ENCODE data around the gene WIPI1.
A peak's percentile ranks its signal among the peaks of the same experiment; 100 is the strongest.
"Not testable (repeated sequence)": the region's sequence is repeated elsewhere in the genome, so short reads cannot be mapped to it uniquely, and the experiment has no call there.

Gene WIPI1

DNA sequence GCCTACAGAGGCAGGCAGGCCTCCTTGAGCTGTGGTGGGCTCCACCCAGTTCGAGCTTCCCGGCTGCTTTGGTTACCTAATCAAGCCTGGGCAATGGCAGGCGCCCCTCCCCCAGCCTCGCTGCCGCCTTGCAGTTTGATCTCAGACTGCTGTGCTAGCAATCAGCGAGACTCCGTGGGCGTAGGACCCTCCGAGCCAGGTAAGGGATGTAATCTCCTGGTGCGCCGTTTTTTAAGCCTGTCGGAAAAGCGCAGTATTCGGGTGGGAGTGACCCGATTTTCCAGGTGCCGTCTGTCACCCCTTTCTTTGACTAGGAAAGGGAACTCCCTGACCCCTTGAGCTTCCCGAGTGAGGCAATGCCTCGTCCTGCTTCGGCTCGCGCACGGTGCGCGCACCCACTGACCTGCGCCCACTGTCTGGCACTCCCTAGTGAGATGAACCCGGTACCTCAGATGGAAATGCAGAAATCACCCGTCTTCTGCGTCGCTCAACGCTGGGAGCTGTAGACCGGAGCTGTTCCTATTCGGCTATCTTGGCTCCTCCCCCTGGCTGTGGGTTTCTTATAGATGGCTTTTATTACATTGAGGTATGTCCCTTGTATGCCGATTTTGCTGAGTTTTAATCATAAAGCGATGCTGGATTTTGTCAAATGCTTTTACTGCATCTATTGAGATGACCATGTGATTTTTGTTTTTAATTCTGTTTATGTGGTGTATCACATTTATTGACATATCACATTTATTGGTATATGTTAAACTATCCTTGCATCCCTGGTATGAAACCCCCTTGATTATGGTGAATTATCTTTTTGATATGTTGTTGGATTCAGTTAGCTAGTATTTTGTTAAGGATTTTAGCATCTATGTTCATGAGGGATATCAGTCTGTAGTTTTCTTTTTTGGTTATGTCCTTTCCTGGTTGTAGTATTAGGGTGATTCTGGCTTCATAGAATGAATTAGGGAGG, 43.4 kb downstream of the WIPI1 start:
- DNase-seq, result peak; percentile 65 to 68

DNA sequence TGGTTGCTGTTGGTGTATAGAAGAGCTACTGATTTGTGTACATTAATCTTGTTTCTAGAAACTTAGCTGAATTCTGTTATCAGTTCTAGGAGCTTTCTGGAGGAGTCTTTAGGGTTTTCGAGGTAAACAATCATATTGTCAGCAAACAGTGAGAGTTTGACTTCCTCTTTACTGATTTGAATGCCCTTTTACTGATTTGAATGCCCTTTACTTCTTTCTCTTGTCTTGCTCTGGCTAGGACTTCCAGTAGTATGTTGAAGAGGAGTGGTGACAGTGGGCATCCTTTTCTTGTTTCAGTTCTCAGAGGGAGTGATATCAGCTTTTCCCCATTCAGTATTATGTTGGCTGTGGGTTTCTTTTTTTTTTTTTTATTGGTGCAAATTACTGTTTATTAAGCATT, 49.6 kb downstream of the WIPI1 start:
- DNase-seq, result not testable (repeated sequence)

DNA sequence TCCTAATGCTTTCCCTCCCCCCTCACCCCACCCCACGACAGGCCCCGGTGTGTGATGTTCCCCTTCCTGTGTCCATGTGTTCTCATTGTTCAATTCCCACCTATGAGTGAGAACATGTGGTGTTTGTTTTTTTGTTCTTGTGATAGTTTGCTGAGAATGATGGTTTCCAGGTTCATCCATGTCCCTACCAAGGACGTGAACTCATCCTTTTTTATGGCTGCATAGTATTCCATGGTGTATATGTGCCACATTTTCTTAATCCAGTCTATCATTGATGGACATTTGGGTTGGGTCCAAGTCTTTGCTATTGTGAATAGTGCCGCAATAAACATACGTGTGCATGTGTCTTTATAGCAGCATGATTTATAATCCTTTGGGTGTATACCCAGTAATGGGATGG, 53.5 kb downstream of the WIPI1 start:
- DNase-seq, result not testable (repeated sequence)

DNA sequence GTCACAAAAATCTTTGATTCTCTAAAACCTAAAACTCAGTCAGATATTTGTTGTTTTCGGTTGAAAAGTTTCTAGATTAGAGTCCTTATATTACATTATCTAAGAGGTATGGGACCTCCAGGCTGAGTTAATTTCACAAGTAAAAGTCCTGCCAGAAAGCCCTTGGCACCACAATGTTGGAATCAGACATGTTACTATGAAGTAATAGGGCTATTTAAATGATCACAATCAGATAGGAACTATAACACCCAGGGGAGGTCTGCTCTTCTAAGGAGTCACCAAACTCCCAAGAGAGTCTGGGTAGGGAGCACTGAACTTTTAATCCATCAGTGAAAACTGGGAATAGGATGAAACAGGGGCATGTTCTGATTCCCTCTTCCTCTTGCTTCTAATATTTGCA, 54.2 kb downstream of the WIPI1 start:
- no peak for DNase-seq

DNA sequence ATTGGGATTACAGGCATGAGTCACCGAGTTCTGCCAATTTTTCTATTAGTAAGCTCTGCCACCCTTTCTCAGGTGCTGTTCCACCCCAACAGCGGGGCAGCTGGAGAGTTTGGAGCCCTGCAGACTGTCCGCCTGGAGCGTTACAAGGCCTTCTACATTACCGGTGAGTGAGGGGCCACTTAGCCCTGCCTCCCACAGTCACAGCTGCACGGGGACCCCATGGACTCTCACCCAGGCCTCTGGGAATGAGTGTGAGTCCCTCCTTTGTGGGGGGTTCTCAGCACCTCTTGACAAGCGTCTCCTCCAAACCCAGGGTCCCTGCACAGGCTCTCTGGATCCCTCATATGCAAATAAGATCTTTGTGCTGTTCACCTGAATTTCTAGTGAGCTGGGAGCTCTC, 56.0 kb downstream of the WIPI1 start:
- no peak for DNase-seq

DNA sequence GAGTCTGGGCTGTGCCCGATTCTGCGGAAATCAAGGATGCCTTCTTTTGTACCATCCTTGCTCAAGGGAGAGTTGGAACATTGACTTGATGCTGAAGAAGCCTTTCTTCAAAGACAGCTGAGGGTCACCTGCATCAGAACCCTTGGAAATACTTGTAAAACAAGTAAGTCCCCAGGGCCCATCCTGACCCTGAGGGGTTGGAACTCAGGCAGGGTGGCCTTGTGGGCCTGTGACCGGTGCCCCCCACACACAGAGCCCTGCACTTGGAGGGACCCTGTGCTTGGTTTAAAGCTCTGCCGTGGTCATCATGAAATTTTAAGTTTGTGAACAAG, 56.9 kb downstream of the WIPI1 start:
- DNase-seq, result peak in 1 of 2 experiments; percentile 53

DNA sequence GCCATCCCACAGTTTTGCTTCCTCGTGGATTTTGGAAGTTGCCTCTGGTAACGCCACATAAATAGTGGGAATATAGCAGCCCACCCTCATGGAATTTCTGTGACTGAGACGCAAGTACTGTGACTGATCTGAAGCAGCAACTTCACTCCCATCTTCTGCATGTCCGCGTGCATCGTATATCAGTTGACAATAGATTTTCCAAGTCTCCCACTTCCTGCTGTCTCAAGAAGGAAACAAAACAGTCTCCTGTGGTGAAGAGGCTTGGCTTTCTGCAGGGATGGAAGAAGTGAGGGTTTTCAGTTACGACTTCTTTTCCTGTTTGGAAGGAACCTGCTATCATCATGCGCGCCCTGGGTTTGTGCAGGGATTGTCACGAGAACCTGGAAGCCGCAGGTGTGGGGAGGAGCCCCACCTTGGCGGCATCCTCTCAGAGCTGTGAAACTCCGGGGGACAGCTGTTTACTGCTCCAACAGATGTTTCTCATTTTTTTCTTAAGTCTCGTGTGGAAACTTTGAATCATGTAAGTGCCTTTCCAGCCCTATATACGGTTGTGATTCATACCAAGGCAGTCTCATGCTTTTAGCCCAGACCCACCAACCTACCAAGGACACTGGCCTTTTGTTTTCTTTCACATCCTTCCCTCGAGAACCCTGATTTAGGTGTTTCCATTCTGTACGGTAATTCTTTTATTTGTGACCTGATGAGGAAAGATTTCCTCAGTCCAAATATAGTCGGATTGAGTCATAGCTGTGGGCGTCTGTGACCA, 57.5 kb downstream of the WIPI1 start:
- peak; percentile 55 to 62 for DNase-seq

DNA sequence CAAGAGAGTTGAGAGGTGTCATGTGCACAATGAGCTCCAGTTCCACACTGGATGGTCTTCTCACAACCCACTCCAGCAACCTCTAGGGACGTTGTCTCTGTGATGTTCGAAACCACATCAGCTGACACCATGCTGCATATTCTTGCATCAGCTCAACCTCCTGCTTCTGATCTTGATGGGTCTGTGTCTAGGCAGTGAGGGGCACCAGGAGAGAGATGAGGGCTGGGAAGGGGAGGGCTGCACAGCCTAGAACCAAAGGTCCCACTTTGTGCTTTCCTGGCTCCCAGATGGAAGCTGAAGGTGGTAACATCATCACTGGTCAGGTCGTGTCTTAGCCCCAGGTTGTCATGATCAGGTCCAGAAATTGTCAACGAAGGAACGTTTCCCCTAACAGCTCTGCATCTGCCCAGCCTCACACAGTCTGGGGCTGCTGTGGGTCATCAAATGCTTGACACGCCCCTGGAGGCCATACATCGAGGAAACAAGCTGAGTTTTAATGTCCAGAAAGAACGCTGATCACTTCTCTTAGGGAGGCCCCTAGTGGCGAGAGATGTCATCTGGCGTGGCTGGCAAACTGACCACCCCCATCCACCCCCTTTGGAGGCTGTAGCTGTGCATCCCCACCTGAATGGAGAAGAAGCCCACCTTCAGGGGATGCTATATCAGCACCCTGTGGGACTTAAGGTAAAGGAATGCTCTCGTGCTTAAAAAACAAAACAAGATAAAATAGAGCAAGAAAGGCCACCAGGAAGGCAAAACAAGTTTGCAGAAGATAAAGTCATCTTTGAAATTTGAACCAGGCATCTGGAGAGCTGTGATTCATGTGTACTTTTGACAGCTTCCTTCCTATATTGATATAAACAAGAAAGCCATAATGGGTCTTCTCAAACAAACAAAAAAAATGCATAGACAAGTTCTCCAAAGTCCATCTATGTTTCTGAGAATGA, 58.3 kb downstream of the WIPI1 start:
- DNase-seq, result peak; percentile 58

DNA sequence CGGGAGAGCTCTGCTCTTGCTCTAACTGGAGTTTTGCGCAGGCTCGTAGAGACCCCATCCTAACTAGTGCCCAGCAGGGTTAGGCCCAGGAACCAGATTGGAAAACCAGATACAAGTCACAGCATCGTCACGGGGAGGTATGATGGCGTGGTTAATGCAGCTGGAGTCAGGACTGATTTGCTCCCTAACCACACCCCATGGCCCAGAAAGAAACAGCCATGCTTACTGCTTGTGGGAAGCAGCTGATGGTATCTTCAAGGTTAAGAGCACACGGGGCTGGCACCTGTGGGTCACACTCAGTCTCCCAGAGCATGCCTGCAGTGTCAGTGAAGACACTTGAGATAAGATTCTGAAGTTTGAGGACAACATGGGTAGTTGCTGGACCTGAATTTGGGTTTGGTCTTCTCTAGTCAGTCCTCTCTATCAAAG, 60.2 kb downstream of the WIPI1 start:
- DNase-seq, result no peak

DNA sequence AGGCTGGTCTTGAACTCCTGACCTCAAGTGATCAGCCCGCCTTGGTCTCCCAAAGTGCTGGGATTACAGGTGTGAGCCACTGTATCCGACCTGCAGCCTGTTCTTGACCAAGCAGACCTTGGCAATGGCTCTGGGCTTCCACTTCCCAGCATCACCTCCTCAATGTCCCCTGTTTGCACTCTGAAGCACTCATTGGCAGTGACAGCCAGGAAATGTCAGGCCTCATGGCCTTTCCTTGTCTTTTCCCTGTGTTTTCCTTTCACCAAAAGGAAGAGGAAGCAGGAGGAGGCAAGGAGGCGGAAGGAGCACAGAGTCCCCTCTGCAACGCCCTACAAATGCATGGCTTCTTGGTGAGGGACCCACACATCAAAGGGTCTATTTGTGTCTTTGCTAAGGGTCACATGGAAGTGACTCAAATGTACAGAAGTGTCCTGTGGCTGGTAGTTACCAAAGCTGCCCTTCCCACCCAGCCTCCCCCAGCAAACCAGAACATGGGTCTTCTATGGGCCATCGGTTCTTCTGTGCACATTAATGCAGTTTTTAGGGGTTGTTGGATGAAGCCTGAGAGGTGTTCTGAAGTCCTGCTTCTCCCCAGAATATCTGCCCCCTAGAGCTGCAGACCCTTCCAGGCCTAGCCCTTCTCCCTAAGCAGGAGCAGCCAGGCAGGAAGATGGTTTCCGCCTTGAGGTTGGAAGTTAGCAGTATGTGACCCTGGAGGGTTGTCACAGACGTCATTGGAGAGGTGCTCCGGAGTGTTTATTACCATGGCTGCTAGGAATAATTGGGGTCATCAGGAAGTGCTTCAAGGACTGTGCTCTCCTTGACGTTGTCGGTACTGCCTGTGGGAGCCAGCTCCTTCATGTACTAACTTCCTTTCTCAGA, 60.8 kb downstream of the WIPI1 start:
- DNase-seq, result no peak

DNA sequence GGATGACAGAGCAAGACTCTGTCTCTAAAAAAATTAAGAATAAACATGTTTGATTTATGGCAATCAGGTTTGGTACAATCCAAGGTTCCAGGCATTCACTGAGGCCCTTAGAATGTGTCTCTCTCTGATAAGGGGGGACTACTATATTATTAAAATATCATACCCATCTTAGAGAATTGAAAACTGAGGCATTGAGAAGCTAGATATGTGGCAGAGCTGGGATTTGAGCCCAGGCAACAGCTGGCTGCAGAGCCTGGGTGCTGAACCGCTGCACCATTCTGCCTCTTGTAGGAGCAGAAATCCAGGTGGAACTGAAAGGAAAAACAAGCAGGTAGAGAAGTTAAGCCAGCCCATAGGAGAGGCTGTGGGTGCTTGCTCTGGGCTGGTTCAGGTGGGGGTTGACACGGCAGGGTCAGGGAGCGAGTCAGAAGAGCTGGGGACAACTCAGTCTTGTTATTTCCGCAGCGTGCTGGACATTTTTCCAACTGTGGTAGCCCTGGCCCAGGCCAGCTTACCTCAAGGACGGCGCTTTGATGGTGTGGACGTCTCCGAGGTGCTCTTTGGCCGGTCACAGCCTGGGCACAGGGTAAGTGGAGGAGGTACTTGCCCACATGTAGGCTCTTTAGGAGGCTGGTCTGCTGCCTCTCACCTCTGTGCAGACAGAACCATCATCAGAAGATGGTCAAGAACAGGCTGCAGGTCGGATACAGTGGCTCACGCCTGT, 62.5 kb downstream of the WIPI1 start:
- no peak for DNase-seq

DNA sequence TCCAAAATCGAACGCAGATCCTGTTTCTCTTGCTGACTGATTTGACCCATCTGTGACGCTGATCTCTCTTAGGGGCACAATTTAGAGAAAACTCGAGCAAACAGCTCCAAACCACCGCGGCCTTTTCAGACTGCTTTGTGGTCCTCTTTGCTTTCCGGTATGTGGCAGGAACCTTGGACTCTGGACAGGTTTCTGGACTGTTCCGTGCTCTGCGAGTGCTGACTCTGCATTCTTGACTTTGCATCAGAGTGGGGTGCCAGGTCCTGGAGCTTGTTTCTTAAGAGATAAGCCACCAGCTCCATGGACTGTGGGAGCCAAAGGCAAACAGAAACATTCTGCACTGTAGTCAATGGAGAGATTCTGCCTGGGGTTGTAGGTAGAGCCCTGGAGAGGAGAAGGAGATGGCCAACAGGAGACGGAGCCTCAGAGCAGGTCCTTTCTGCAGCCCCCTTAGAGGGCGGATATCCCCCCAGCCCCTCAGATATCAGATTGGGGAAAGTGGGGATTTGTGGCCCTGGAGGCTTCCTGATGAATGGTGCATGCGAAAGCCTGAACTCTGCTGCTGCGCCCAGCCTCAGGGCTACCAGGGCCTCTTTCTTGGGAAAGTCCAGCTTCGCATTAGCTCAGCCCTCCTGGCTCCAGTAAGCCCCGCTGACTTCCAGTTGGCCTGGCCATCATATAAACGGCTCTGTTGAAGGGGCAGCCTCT, 65.6 kb downstream of the WIPI1 start:
- DNase-seq, result no peak

DNA sequence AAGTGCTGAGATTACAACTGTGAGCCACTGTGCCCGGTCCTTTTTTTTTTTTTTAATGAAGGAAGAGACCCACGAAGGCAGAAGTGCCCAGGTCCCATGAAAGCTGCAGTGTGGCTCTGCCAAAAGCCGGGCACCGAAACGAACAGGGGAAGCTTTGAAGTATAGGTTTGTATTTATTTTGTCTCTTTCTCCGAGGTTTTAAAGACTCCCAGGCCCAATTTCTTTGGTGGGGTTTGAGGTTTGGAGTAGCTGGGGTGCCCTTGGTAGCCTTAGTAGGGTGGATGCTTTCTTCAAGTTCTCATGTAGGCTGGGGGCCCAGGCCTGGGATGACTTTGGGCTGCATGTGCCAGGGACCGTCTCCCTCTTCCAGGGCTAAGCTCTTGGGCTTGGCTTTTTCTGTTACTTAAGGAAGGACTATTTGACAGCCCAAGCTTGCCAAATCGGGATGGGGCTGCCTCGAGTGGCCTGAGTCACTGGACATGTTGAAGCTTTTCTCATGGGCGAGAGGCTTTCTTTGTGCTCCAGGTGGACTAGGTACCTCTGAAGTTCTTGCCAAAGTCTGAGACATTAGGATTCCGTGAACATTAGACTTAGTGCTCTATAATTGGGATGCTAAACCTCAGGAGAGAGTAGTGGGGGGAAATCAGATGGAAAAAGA, 66.3 kb downstream of the WIPI1 start:
- no peak for DNase-seq

DNA sequence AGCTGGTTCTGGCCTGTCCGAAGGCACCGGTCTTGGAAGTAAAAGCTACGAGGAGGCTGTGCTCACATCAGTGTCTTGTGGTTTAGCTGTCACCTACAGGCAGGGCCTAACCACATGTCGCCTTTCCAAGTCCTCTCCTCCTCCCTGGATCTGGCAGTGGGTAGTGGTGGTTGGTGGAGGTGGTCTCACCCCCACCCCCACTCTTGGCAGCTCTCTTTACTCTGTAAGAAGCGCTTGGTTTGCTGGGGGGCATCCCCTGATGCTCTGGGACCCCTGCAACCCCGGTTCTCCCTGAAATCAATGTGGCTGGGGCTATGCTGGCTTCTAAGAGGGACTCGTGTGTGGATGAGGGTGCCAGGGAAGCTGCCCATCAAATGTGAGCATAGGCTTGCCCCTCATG, 68.3 kb downstream of the WIPI1 start:
- no peak for DNase-seq

DNA sequence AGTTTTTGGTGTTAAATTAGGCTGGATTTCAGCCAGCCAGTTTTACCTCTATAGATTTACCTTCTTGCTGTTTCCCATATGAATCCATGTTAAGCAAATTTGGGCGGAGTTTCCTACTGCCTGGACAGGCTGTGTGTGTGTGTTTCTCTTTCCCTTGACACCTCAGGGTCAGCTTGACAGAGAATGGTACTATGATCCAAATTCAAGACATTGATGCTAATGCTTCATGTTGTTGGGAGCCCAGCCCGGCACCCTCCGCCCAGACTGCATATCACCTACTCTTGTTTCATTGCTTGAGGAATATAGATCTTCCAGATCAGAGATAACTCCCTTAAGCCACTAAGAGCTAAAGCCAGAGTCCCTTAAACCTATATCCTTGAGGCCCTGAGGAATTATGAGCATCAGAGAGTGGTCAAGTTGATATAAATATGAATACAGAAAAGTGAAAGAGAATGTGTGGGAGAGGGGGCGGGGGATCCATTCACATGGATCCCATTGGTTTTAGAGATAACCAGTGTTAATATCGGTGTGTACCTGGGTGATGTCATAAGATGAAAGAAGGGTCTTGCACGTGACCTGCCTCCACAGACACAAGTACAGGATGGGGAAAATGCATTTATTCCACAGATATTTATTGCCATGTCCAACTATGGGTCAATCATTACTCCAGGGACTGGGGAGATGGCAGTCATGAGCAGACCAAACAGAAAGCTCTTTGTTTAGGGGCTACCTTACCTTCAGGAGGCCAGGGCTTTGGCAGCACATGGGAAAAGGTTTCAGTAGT, 69.7 kb downstream of the WIPI1 start:
- DNase-seq, result no peak

DNA sequence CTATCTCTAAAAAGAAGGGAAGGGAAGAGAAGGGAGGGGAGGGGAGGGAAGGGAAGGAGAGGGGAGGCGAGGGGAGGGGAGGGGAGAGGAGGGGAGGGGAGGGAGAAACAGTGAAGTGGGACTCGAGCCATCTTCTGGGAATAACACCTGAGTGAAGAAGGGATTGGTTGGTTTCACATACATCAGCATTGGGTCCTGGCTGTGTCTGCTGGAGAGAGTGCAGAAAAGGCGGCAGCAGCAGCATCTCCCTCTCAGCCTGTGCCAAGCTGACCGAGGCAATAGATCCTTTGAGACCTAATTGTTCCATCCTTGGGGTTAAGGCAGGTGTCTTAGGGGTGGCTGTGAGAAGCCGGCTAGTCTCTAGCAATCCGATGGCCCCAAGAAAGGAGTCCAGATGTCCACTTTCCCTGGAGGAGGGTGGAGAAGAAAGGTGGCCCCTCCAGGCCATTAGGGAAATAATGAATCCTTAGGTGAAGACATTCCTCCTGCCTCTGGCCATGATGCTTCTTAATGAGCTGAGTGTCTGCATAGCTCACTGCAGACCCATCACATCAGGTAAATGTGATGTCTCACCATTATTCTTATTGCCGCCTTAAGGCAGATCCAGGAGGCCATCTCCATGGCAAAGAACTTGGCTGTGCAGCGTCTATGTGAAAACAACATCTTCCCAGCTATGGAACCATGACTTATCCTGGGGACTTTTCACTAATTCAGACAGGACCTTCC, 71.6 kb downstream of the WIPI1 start:
- no peak for DNase-seq

DNA sequence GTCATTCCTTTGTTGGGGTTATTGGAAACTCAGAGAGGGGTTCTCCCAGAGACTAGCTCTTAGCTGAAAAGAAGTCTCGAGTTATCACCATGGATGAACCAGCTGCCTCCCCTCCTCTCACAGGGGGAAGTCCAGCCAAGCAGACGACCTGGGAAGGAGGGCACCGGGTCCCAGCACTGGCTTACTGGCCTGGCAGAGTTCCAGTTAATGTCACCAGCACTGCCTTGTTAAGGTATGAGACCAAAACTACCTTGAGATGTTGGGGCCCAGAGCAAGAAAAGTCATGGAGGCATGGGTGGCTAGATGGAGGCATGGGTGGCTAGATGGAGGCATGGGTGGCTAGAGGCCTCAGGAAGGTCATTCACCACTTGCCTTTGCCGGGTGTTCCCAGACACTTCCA, 72.4 kb downstream of the WIPI1 start:
- no peak for DNase-seq

DNA sequence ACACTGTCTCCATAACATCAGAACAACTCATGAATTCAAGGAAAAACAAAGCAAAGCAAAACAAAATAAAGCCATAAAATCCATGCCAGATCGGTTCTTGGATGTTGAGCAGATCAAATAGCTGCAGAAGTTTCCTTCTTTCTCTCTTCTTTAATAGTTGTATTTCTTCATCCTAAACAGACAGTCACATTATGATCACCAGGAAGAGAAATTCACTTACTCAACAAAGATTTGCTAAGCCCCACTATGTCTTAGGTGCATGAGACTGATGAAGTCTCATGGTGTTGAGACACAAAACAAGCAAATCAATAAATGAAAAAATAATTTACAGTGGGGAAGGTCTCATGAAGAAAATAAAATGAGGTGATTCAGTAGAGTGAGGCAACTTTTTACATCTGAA, 72.8 kb downstream of the WIPI1 start:
- no peak for DNase-seq

All from activated T-cell treated with anti-CD3 and anti-CD28 coated beads, Interleukin-2, amount 50 U/mL, for 48 hours (primary cell).